Nephron (organoid): Measurements from ENCODE around the gene PPIL6.
A peak's percentile ranks its signal among the peaks of the same experiment; 100 is the strongest.

Experiments used
- H3K27ac Mint-ChIP-seq, 3 experiments: 2 replicates each; pipeline ENCODE4 v1.8.0; 2020; ENCODE audit warnings: mixed read lengths in 3 of 3, mild to moderate bottlenecking in 2 of 3, moderate library complexity in 1 of 3
- H3K27me3 Mint-ChIP-seq: 2 replicates; pipeline ENCODE4 v1.8.0; 2021; ENCODE audit warnings: low read depth, mild to moderate bottlenecking, moderate library complexity, mixed read lengths
- H3K36me3 Mint-ChIP-seq: 2 replicates; pipeline ENCODE4 v1.8.0; 2020; ENCODE audit warnings: low read depth, mixed read lengths
- H3K4me1 Mint-ChIP-seq: 2 replicates; pipeline ENCODE4 v1.8.0; 2020; ENCODE audit warnings: mixed read lengths
- H3K4me3 Mint-ChIP-seq, 3 experiments: 2 replicates each; pipeline ENCODE4 v1.8.0; 2020; ENCODE audit warnings: mild to moderate bottlenecking in 3 of 3, mixed read lengths in 3 of 3, moderate library complexity in 2 of 3
- H3K9me3 Mint-ChIP-seq: 2 replicates; pipeline ENCODE4 v1.8.0; 2020; ENCODE audit warnings: mixed read lengths
- TF ChIP-seq, protein P1 (sequence below), 3 experiments: fragments of 200-600 bp; sonication (generic); IDR thresholded peaks; one replicate each; pipeline ENCODE4 v1.5.0; 2021; ENCODE audit warnings: antibody characterized with exemption in 3 of 3; ENCODE audit not compliant: unreplicated experiment in 3 of 3

The PPIL6 gene

DNA sequence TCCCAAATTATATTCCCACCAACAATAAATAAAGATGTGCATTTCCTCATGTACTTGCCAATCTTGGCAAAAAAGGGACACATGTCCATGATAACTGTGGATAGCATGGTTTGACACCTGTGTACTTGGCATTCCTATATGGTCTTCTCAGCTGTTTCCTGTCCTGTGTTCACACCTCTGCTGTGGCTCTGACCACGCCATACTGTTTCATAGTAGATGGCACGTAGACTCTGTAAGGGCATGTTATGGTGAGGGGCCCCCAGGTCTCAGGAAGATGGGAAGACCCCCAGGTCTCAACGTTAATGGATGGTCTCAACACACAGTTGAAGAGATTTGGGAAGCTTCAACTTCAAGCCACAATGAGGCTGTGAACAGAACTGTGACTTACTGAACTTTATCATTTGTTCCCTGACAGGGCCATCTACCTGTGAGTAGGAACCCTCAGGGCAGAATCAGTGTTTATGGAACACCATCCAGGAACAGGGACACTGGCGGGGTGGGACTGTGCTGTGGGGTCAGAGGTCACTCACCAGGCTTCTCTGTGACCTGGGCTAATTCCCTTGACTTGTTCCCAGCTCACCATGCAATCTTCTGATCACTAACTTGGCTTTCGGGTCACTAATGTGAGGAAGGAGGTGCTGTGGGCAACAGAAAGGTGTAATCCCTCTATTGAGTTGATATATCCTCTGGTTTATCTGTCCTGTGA is 30.8 kb upstream of the PPIL6 start:
- peaks cover 78% of the 10 kb centered on the region for H3K36me3 Mint-ChIP-seq
- TF ChIP-seq, protein P1, sequence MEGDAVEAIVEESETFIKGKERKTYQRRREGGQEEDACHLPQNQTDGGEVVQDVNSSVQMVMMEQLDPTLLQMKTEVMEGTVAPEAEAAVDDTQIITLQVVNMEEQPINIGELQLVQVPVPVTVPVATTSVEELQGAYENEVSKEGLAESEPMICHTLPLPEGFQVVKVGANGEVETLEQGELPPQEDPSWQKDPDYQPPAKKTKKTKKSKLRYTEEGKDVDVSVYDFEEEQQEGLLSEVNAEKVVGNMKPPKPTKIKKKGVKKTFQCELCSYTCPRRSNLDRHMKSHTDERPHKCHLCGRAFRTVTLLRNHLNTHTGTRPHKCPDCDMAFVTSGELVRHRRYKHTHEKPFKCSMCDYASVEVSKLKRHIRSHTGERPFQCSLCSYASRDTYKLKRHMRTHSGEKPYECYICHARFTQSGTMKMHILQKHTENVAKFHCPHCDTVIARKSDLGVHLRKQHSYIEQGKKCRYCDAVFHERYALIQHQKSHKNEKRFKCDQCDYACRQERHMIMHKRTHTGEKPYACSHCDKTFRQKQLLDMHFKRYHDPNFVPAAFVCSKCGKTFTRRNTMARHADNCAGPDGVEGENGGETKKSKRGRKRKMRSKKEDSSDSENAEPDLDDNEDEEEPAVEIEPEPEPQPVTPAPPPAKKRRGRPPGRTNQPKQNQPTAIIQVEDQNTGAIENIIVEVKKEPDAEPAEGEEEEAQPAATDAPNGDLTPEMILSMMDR (IDR thresholded peaks at IDR 0.05; ENCODE audit: unreplicated experiment in 3 of 3) = no peak
- no peaks in the 10 kb centered on the region for H3K27me3 Mint-ChIP-seq
- H3K27ac Mint-ChIP-seq = no peak overlapping the region
- no peaks in the 10 kb centered on the region for H3K9me3 Mint-ChIP-seq
- H3K4me3 Mint-ChIP-seq = no peak overlapping the region
- peaks cover 2% of the 10 kb centered on the region for H3K4me1 Mint-ChIP-seq

DNA sequence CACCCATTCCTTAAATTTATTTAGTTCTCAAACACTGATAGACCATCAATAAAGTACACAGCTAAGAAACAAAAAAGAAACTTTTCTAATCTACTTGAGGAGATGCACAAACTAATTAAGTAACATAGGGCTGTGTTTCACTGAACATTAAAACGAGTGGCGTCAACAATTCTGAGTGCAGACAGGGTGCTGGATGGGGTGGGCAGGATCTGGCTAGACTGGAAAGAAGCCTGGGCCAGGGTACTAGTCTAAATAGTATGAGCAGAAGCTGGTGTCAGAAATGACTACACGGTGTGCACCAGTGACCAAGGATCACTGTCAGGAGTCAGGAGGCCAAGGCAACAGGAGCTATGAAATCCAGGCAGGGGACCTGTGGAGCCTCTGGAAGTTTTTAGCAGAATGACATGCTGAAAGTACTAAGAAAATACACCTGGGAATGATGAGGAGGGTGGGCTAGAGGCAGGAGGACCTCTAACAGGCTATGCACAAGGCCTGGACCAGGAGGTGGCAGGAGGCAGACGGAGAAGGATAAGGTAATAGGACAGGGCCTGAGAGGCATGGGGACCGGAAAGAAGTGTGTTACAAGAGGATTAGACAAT is 29.3 kb upstream of the PPIL6 start:
- Mint-ChIP-seq H3K9me3 (no peaks in the 10 kb centered on the region), H3K4me1 (no peaks in the 10 kb centered on the region), H3K27ac (peak overlapping the region in 1 of 3 experiments; percentile 2), H3K4me3 (no peak overlapping the region), H3K27me3 (no peaks in the 10 kb centered on the region), H3K36me3 (peaks cover 76% of the 10 kb centered on the region)
- TF ChIP-seq, protein P1 (IDR thresholded peaks at IDR 0.05; ENCODE audit: unreplicated experiment in 3 of 3) = no peak

DNA sequence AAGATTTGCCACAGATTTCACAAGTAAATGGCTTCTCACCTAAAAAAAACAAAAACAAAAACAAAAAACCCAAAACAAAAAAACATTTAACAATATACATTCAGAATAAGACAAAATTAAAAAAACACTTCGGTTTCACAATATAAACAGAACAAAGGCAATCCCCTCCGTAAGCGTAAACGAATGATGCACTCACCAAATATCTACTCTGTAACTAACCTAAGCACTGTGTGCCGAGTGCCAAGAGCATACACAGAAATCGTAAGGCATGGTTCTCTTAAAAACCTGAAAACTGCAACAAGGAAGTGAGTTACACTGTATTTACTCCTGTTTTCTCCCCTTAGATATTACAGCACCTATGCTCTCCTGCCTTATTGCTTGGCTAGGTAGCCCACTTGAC is 27.3 kb upstream of the PPIL6 start:
- Mint-ChIP-seq H3K4me1 (no peaks in the 10 kb centered on the region), H3K27me3 (no peaks in the 10 kb centered on the region), H3K27ac (peak overlapping the region in 1 of 3 experiments; percentile 5), H3K9me3 (no peaks in the 10 kb centered on the region), H3K4me3 (no peak overlapping the region), H3K36me3 (peaks cover 73% of the 10 kb centered on the region)
- TF ChIP-seq, protein P1 (IDR thresholded peaks at IDR 0.05; ENCODE audit: unreplicated experiment in 3 of 3) = no peak

DNA sequence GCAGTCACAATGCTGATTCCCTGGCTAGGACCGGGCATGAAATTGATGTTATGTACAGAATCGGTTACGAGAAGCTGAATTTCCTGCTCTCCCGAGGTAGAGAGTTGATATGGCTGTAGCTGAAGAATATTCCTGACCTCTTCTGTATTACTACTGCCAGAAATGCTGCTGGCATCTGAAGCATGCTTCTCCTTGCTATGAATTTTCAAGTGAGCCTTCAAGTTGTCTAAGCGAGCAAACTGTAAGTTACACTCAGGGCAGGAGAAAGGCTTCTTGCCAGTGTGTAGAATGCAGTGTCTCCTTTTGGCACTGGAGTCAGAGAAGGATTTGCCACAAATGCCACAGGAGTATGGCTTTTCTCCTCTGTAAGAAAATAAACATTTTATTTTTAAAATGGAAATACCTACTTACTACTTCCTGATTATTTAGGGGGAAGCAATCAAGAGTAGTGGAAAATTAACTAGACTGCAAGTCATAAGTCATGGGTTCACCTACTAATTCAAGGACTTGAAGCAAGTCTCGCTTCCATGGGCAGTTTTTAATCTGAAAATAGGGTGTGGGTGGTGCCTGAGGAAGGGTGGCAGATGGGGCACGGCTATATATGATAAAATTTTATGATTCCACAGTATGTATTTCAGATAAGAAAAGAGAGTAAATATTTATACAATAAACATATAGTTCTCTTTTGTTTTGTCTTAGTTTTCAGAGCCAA is 25.9 kb upstream of the PPIL6 start:
- no peaks in the 10 kb centered on the region for H3K4me1 Mint-ChIP-seq
- H3K27ac Mint-ChIP-seq = peak overlapping the region; percentile 38 to 94 (median 48)
- no peaks in the 10 kb centered on the region for H3K27me3 Mint-ChIP-seq
- H3K36me3 Mint-ChIP-seq = peaks cover 73% of the 10 kb centered on the region
- TF ChIP-seq, protein P1 (IDR thresholded peaks at IDR 0.05; ENCODE audit: unreplicated experiment in 3 of 3) = no peak
- no peaks in the 10 kb centered on the region for H3K9me3 Mint-ChIP-seq
- H3K4me3 Mint-ChIP-seq = no peak overlapping the region

DNA sequence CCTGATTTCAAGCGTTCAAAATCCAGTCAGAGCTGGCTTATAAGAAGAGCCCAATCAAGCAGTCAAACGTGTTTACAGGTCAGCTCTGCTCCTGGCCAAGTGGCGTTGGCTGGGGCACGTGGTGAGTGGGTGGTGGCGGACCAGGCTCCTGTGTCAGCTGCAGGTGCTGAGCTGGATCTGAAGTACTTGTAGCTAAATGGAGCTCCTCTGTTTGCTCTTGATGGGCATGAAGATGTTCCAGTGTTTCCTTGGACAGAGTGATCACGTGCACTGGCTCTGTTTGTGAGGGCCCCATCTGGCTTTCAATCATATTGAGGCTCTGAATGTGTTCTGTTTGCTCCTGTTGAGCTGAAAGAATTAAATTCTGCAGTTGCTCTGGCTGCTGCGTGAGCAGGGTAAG is 25.3 kb upstream of the PPIL6 start:
- Mint-ChIP-seq H3K4me1 (no peaks in the 10 kb centered on the region), H3K9me3 (no peaks in the 10 kb centered on the region), H3K4me3 (no peak overlapping the region), H3K27me3 (no peaks in the 10 kb centered on the region), H3K27ac (peak overlapping the region in 2 of 3 experiments; percentile 48 to 94), H3K36me3 (peaks cover 67% of the 10 kb centered on the region)
- TF ChIP-seq, protein P1 (IDR thresholded peaks at IDR 0.05; ENCODE audit: unreplicated experiment in 3 of 3) = no peak
